ENCODE measurements around the gene EFR3B.

GRCh38 chr2:25201794-25202193, 159.9 kb downstream of the EFR3B start:
- TF ChIP-seq GATA1 (IDR thresholded peaks at IDR 0.05; ENCODE audit: low read depth, low read length) (no peak), POLR2A (IDR thresholded peaks at IDR 0.05; ENCODE audit: low read length) (no peak)

Data from erythroblast (primary cell).